Measurements from ENCODE around the gene TMIE.

The TMIE gene

GRCh38 chr3:46709721-46710120 lies 8.5 kb downstream of the TMIE start:
- no peak for DNase-seq

- no peak for DNase-seq
Observed at GRCh38 chr3:46710229-46710628, 9.0 kb downstream of the TMIE start.

GRCh38 chr3:46710671-46711295 lies 9.6 kb downstream of the TMIE start:
- DNase-seq, result no peak

- DNase-seq, result no peak
Observed at GRCh38 chr3:46711305-46711704, 10.1 kb downstream of the TMIE start.

GRCh38 chr3:46711760-46712159 lies 10.6 kb downstream of the TMIE start:
- DNase-seq, result no peak

- DNase-seq, result no peak
Observed at GRCh38 chr3:46712191-46713049, 11.2 kb downstream of the TMIE start.

GRCh38 chr3:46713050-46713897 lies 12.1 kb downstream of the TMIE start:
- DNase-seq, result no peak

GRCh38 chr3:46713898-46714552 lies 12.8 kb downstream of the TMIE start:
- no peak for DNase-seq

- no peak for DNase-seq
Observed at GRCh38 chr3:46714728-46715506, 13.7 kb downstream of the TMIE start.

GRCh38 chr3:46715507-46716175 lies 14.4 kb downstream of the TMIE start:
- no peak for DNase-seq

GRCh38 chr3:46716461-46717441 lies 15.6 kb downstream of the TMIE start:
- DNase-seq, result no peak

GRCh38 chr3:46717447-46718231 lies 16.4 kb downstream of the TMIE start, which contains the start of gene PRSS50:
Gene PRSS50, minus strand, starts transcription at chr3:46717869. Its CDS starts 45 bp downstream, at chr3:46717824.
- DNase-seq, result no peak

GRCh38 chr3:46719044-46719565 lies 17.9 kb downstream of the TMIE start:
- no peak for DNase-seq

- DNase-seq, result no peak
Observed at GRCh38 chr3:46719735-46720271, 18.6 kb downstream of the TMIE start.

- no peak for DNase-seq
Observed at GRCh38 chr3:46721009-46721408, 19.8 kb downstream of the TMIE start.

- no peak for DNase-seq
Observed at GRCh38 chr3:46722443-46722842, 21.3 kb downstream of the TMIE start.

GRCh38 chr3:46724424-46724823 lies 23.2 kb downstream of the TMIE start:
- DNase-seq, result no peak

- no peak for DNase-seq
Observed at GRCh38 chr3:46725621-46726314, 24.6 kb downstream of the TMIE start.
